Effector memory CD4-positive, alpha-beta T cell (primary cell): ENCODE data around the gene BOK.
"Not testable (repeated sequence)": the region's sequence is repeated elsewhere in the genome, so short reads cannot be mapped to it uniquely, and the experiment has no call there.

Experiments used
- DNase-seq, 3 donors: peaks; one replicate each; pipeline ENCODE4 v3.0.0-alpha.2; 2020
- H3K27ac ChIP-seq: 2 replicates; pipeline ENCODE4 v1.7.0; 2013; ENCODE audit warnings: mild to moderate bottlenecking, low read length, moderate library complexity; ENCODE audit not compliant: insufficient read depth, poor library complexity, severe bottlenecking
- H3K27me3 ChIP-seq: replicated peaks from 2 replicates; pipeline ENCODE4 v1.7.0; 2013; ENCODE audit warnings: mild to moderate bottlenecking, low read length; ENCODE audit not compliant: insufficient read depth, control insufficient read depth, poor library complexity, severe bottlenecking
- H3K36me3 ChIP-seq: 2 replicates; pipeline ENCODE4 v1.7.0; 2013; ENCODE audit warnings: mild to moderate bottlenecking, low read length, moderate library complexity; ENCODE audit not compliant: control insufficient read depth, insufficient read depth
- H3K4me1 ChIP-seq: 2 replicates; pipeline ENCODE4 v1.7.0; 2013; ENCODE audit warnings: low read length, mild to moderate bottlenecking; ENCODE audit not compliant: control insufficient read depth, insufficient read depth, poor library complexity, severe bottlenecking
- H3K4me3 ChIP-seq: 2 replicates; pipeline ENCODE4 v1.7.0; 2013; ENCODE audit warnings: low read length, low read depth, mild to moderate bottlenecking; ENCODE audit not compliant: insufficient read depth, poor library complexity, severe bottlenecking
- H3K9me3 ChIP-seq: 2 replicates; pipeline ENCODE4 v1.7.0; 2013; ENCODE audit warnings: mild to moderate bottlenecking, low read length, moderate library complexity; ENCODE audit not compliant: control insufficient read depth

BOK gene

DNA sequence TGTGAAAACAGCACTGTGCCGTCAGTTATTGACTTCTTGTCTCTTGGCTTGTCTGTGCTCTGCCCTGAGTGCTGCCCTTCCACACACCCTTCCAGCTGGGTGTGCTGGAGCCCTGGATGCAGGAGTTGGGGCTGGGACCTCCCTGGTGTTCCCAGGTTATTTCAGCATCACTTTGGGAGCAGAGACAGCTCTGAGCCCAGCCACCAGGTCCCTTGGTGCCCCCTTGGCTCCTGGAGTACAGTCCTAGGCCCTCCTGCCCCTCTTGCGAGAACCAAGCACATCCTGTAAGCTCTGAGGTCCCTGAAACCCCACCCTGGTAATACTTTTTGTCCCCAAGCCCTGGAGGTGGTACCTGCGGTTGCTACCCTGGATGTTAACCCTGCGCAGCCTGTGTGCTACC, 24.3 kb downstream of the BOK start:
- peaks cover 8% of the 10 kb centered on the region for H3K9me3 ChIP-seq
- no peak for DNase-seq
- H3K27me3 ChIP-seq: no peaks in the 10 kb centered on the region
- no peak overlapping the region for H3K4me3 ChIP-seq
- H3K27ac ChIP-seq: no peak overlapping the region
- no peaks in the 10 kb centered on the region for H3K4me1 ChIP-seq
- peaks cover 22% of the 10 kb centered on the region for H3K36me3 ChIP-seq

DNA sequence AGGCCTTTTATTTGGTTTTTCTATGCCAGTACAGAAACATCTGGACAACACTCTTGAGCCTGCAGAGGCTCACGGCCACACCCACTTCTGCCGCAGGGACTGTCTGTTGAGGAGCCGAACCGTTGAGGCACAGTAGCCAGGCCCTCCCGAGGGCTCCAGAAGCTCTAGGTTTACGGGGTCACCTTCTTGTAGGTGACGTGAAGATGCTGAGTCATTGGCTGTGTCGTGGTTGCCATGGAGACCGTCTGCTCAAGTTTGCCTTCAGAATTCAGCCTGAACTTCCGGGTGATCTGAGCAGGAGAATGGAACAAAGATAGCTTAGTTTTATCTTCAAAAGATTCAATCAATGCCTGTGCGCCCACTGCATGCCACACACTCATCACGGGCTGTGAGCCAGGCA, 25.9 kb downstream of the BOK start:
- Histone ChIP-seq H3K9me3 (peaks cover 8% of the 10 kb centered on the region), H3K36me3 (peaks cover 22% of the 10 kb centered on the region), H3K27ac (no peak overlapping the region), H3K27me3 (no peaks in the 10 kb centered on the region), H3K4me1 (no peaks in the 10 kb centered on the region), H3K4me3 (no peak overlapping the region)
- no peak for DNase-seq

DNA sequence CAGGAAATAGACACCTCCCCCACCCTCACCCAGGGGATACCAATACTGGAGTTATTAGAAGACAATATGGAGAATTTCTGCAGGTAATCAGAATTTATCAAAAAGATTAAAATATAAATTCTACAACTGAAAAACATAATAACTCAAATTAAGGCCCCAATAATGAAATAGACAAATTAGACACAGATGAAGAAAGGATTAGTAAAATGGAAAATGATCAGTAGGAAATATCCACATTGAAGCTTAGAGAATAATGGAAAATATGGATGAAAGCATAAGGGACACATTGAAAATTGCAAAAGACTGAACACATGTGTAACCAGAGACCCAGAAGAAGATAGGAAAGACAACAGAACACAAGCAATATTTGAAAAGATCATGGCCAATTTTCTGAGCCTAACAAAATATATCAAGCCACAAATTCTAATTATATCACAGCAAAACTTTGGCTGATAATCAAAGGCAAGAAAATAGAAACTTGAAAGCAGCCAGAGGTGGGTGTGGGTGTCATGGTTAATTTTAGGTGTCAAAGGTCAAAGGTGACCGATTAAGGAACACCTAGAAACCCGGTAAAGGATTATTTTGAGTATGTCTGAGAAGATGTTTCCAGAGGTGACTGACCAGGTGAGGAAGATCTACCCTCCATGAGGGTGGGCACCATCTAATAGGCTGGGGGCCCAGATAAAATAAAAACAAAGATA, 28.2 kb downstream of the BOK start:
- Histone ChIP-seq H3K36me3 (peaks cover 22% of the 10 kb centered on the region), H3K4me3 (no peak overlapping the region), H3K27me3 (no peaks in the 10 kb centered on the region), H3K4me1 (no peaks in the 10 kb centered on the region), H3K27ac (no peak overlapping the region), H3K9me3 (peaks cover 8% of the 10 kb centered on the region)
- no peak for DNase-seq

DNA sequence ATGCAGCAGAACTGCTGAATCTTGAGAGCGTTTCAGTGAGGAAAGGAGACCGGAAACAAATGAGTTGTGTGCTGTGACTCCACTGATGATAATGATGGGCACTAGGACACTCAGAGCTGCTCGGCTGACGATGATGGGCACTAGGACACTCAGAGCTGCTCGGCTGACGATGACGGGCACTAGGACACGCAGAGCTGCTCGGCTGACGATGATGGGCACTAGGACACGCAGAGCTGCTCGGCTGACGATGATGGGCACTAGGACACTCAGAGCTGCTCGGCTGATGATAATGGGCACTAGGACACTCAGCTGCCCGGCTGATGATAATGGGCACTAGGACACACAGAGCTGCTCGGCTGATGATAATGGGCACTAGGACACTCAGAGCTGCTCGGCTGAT, 31.3 kb downstream of the BOK start:
- H3K9me3 ChIP-seq, H3K27me3 ChIP-seq: not testable (repeated sequence)
- peaks cover 16% of the 10 kb centered on the region for H3K36me3 ChIP-seq

DNA sequence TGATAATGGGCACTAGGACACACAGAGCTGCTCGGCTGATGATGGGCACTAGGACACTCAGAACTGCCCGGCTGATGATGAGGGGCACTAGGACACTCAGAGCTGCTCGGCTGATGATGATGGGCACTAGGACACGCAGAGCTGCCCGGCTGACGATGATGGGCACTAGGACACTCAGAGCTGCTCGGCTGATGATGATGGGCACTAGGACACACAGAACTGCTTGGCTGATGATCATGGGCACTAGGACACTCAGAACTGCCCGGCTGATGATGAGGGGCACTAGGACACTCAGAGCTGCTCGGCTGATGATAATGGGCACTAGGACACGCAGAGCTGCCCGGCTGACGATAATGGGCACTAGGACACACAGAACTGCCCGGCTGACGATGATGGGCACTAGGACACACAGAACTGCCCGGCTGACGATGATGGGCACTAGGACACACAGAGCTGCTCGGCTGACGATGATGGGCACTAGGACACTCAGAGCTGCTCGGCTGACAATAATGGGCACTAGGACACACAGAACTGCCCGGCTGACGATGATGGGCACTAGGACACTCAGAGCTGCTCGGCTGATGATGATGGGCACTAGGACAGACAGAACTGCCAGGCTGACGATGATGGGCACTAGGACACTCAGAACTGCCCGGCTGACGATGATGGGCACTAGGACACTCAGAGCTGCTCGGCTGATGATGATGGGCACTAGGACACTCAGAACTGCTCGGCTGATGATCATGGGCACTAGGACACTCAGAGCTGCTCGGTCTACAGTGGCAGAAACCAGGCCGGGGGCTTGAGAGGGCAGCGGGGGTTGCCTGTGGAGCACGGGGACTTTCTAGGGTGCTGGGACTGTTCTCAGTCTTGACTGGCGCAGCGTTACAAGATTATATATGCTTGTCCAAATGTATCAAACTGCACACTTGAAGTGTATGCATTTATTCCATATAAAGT, 32.2 kb downstream of the BOK start:
- DNase-seq, H3K9me3 ChIP-seq, H3K27me3 ChIP-seq, H3K4me1 ChIP-seq, H3K27ac ChIP-seq, H3K4me3 ChIP-seq: not testable (repeated sequence)
- peaks cover 16% of the 10 kb centered on the region for H3K36me3 ChIP-seq

More for the DNA sequence above, 31.3 kb downstream of the BOK start:
- H3K4me3 ChIP-seq, H3K27ac ChIP-seq, DNase-seq, H3K4me1 ChIP-seq: not testable (repeated sequence)

DNA sequence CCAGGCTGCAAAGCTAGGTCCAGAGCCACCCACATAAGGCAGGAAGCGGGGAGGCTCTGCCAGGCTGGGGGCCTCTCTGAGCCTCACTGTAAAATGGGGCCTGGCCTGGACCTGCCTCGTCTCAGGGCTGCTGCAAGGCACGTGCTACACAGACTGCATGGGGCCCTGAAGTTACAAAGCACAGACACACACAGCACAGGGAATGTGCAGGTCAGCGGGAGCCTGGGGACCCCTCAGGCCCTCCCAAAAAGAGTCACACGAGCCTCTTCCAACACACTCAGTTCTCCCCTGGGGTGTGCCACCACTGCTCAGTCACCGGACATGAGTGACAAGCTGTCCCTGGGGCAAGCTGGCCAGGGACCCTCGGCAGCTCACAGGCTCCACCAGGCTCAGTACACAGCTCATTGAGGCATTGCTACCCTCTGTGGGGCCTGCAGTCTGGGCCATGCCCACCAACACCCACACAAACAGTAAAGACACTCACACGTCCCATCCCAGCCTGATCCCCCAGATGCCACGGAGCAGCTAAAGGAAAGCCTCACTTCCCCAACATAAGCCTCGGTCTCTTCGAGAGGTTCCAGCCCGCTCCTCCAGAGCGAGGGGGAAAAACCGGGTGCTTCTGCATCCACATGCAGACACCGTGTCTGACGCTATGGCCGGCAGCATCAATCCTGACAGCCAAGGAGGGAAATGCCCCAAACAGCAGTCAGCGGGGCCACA, 33.7 kb downstream of the BOK start:
- Histone ChIP-seq H3K4me3 (no peak overlapping the region), H3K27ac (no peak overlapping the region), H3K9me3 (peaks cover 1% of the 10 kb centered on the region), H3K4me1 (no peaks in the 10 kb centered on the region), H3K27me3 (no peaks in the 10 kb centered on the region), H3K36me3 (peaks cover 12% of the 10 kb centered on the region)
- DNase-seq: no peak

DNA sequence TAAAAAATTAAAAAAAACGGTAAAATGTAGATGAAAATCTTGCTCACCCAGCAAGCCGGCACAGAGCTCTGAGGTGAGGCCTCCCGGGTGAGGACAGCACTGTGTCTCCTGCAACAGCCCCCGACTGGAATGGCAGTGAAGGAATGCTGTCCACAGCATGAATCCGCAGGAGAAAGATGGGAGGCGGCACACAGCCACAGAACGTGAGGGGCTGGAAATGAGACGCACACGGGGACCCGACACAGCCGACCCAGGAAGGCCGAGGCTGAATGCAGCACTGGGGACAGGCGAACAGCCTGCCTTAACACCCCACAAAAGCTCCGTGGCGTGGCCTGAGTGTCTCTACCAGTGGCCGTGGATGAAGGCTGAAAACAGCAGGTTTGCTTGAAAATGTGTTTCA, 34.7 kb downstream of the BOK start:
- Histone ChIP-seq H3K27ac (no peak overlapping the region), H3K9me3 (no peaks in the 10 kb centered on the region), H3K4me3 (no peak overlapping the region), H3K36me3 (peaks cover 12% of the 10 kb centered on the region), H3K4me1 (no peaks in the 10 kb centered on the region), H3K27me3 (no peaks in the 10 kb centered on the region)
- DNase-seq: no peak

DNA sequence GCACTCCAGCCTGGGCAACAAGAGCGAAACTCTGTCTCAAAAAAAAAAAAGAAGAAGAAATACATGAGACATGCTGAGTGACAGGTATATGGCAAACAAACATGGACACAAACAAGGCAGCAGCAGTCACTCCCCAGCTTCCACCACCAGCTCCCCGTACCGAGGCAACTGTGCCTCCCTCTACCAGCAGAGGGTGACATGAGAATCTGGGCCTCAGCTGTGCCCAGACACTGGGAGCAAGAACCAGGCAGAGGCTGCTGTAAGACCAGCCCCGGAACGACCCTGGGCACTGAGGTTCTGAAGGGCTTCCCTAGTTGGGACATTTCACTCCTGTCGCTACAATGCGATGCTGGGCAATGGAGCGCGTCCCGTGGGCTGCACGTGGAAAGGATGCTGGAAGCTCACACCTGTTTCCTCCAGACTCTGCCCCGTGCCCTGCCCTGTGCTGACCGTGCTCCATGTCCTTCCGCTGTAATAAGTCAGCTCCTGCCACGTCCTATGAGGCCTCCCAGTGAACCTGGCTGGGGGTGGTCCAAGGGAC, 37.1 kb downstream of the BOK start:
- no peaks in the 10 kb centered on the region for H3K27me3 ChIP-seq
- no peak for DNase-seq
- peaks cover 12% of the 10 kb centered on the region for H3K36me3 ChIP-seq

DNA sequence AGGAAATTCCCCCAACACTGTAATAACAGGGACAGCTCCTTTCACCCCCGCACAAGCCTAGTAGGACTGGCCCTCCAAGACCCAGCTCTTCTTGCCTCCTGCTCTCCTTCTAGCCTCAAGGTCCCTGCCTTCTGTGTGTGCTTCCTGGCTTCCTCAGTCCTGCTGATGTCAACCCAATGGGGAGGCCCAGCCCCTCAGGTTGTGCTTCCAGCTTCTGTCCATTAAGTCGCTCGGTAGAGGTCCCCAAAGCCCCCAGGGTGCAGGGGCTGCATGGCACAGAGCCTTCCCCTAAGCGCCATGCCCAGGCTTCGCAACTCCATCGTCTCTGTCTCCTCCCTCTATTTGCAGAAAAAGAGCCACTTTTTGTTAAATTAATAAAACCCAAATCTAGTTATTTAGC, 39.0 kb downstream of the BOK start:
- no peak for DNase-seq
- Histone ChIP-seq H3K4me3 (no peak overlapping the region), H3K9me3 (no peaks in the 10 kb centered on the region), H3K4me1 (no peaks in the 10 kb centered on the region), H3K27me3 (no peaks in the 10 kb centered on the region), H3K27ac (no peak overlapping the region), H3K36me3 (peaks cover 26% of the 10 kb centered on the region)

More for the DNA sequence above, 37.1 kb downstream of the BOK start:
- Histone ChIP-seq H3K9me3 (no peaks in the 10 kb centered on the region), H3K4me1 (no peaks in the 10 kb centered on the region), H3K4me3 (no peak overlapping the region), H3K27ac (no peak overlapping the region)
